Heart left ventricle (tissue), 16 donors: ENCODE measurements around the gene TBX5. TPM values are rescaled to one million over a fixed set of nuclear protein-coding genes. Genes with fewer than 3 reads are reported as not detected.

ENCODE experiments used
- ATAC-seq, 4 donors: fragments of 200-7000 bp; cut with Tn5 transposase; one replicate each; pipeline ENCODE4 v1.9.1; 2020 to 2022; ENCODE audit warnings: moderate library complexity in 4 of 4, mild to moderate bottlenecking in 3 of 4, moderate number of reproducible peaks in 1 of 4
- DNase-seq, 5 donors: peaks; one replicate each; pipeline ENCODE4 v3.0.0-alpha.2; 2020
- H3K27ac ChIP-seq, 12 donors: fragments of 200-600 bp; sonication (generic) in 4 of 12; one replicate each; pipeline versions ENCODE4 v1.5.0 to v1.8.0; 2016 to 2022; ENCODE audit warnings: mild to moderate bottlenecking in 2 of 12
- H3K27me3 ChIP-seq, 9 donors: fragments of 200-600 bp; sonication (generic) in 2 of 9; one replicate each; pipeline versions ENCODE4 v1.5.1 to v1.8.0; 2016 to 2022; ENCODE audit warnings: mild to moderate bottlenecking in 3 of 9
- H3K36me3 ChIP-seq, 9 donors: fragments of 200-600 bp; sonication (generic) in 2 of 9; one replicate each; pipeline versions ENCODE4 v1.5.0 to v1.8.0; 2018 to 2022; ENCODE audit warnings: mild to moderate bottlenecking in 2 of 9
- H3K4me1 ChIP-seq, 12 donors: fragments of 200-600 bp; sonication (generic) in 4 of 12; one replicate each; pipeline versions ENCODE4 v1.5.0 to v1.8.0; 2016 to 2022; ENCODE audit warnings: mild to moderate bottlenecking in 3 of 12
- H3K4me3 ChIP-seq, 12 donors: fragments of 200-600 bp; sonication (generic) in 4 of 12; one replicate each; pipeline versions ENCODE4 v1.5.0 to v1.8.0; 2017 to 2022; ENCODE audit warnings: mild to moderate bottlenecking in 9 of 12, moderate library complexity in 4 of 12
- H3K9me3 ChIP-seq, 12 donors: fragments of 200-600 bp; sonication (generic) in 4 of 12; one replicate each; pipeline versions ENCODE4 v1.5.0 to v1.8.0; 2016 to 2022; ENCODE audit warnings: mild to moderate bottlenecking in 1 of 12
- CTCF ChIP-seq, 12 donors: fragments of 200-600 bp; sonication (generic) in 4 of 12; IDR thresholded peaks; one replicate each; pipeline versions ENCODE4 v1.5.0 to v1.8.0; 2018 to 2022; ENCODE audit warnings: antibody characterized with exemption in 12 of 12, mild to moderate bottlenecking in 5 of 12
- POLR2A ChIP-seq, 2 donors: fragments of 450-650 bp; IDR thresholded peaks; one replicate each; pipeline ENCODE4 v1.6.1; 2017; ENCODE audit warnings: antibody characterized with exemption in 2 of 2, mild to moderate bottlenecking in 2 of 2, moderate library complexity in 2 of 2
- WGBS, 4 donors: extraction: QIAGEN DNeasy Blood & Tissue Kit in 2 of 4; methylation state at CpG; one replicate each; pipeline versions ENCODE4 v1.1.5 to v1.1.7; 2013 to 2018; 5-methylcytosine and 5-hydroxymethylcytosine counted together
- intact Hi-C, 10 donors: fragments of 100-400 bp; cut with DNase I; formaldehyde crosslinking; loops; one replicate each; pipeline versions ENCODE4 v1.11.1 to v1.14.2; 2022
- polyA plus RNA-seq, 2 donors: library from polyadenylated mRNA; stranded (reverse); fragments of 200-250 nt; gene quantifications; one replicate each; pipeline ENCODE4 v1.2.3, GENCODE V29; 2013
- total RNA-seq, 9 donors: library from RNA; depleted of rRNA in 2 of 9; stranded (reverse); fragments of >200 nt in 2 of 9; fragmentation: NEBNext Ultra II Directional in 3 of 9; extraction: Animal tissue kit (Norgen Biotek cat#: 25700) in 3 of 9; gene quantifications; one replicate each; pipeline versions ENCODE4 v1.1.0 to v1.2.4, GENCODE V29; 2016 to 2023
- donor health status: ischemic (EF 13 %, LVEDD 7.1; RV severe dilation, severe dysfunction).
- donor health status: healthy with polysubstance abuse.
- donor health status: DM: no; HTN: yes; CAD: no.
- donor health status: DM: no; HTN: no; CAD: no.
- donor health status: ischemic (EF 25% LVEDD 6.9; RV normal size, moderate dysfunction).
- donor health status: ischemic (EF 25% LVEDD 5.7; RV mildly dilated, moderate dysfunction).
- donor health status: healthy.
- donor health status: DM: yes; HTN: yes; CAD: no.
- donor health status: ischemic (EF 35%, LVEDD 5.7; RV mildly dilated, moderate dysfunction).
- donor health status: nonischemic (EF 11% LVEDD 7.7; RV severe dilation, severe dysfunction).
- donor health status: DM: yes; HTN: yes; CAD: no.
- donor health status: PGD.
- donor health status: ischemic (EF 29% LVEDD 5.4; RV normal size, mild dysfunction).
- donor health status: nonischemic (EF 23%, LVEDD 6.1; RV moderate dilation, normal function).

TBX5 gene
- total and polyA plus RNA-seq, 11 donors = 8.1 to 74.5 (median 42.5) TPM

GRCh38 chr12:114414031-114414865 is 8.3 kb upstream of the TBX5 start:
- intact Hi-C loops = loop anchor here in 1 of 10 donors (5.0 kb wide), 1 partner anchor 33 kb away; no protein-coding TSS in a partner anchor
- Histone ChIP-seq H3K27ac (no peak overlapping the region), H3K4me3 (no peak overlapping the region), H3K27me3 (peaks cover 0 to 56% (median 0%) of the 10 kb centered on the region in 9 donors), H3K4me1 (peaks cover 0 to 24% (median 7%) of the 10 kb centered on the region in 12 donors), H3K36me3 (no peaks in the 10 kb centered on the region), H3K9me3 (no peaks in the 10 kb centered on the region)
- TF ChIP-seq POLR2A (IDR thresholded peaks at IDR 0.05) = no peak
- no peak for TF ChIP-seq CTCF (IDR thresholded peaks at IDR 0.05)
- no peak for DNase-seq
- no peak for ATAC-seq
- WGBS, 4 donors = 41 to 66% (median 54%) methylated on average over 31 to 48 of the region's 48 CpGs

GRCh38 chr12:114412825-114413749 is 7.1 kb upstream of the TBX5 start:
- peak overlapping the region in 1 of 12 donors; percentile 19 for H3K27ac ChIP-seq
- TF ChIP-seq CTCF (IDR thresholded peaks at IDR 0.05) (no peak), POLR2A (IDR thresholded peaks at IDR 0.05) (no peak)
- no peaks in the 10 kb centered on the region for H3K9me3 ChIP-seq

GRCh38 chr12:114412307-114412706 is 6.4 kb upstream of the TBX5 start:
- Histone ChIP-seq H3K9me3 (no peaks in the 10 kb centered on the region), H3K36me3 (no peaks in the 10 kb centered on the region), H3K27me3 (peaks cover 0 to 75% (median 0%) of the 10 kb centered on the region in 9 donors), H3K27ac (no peak overlapping the region), H3K4me1 (peaks cover 0 to 32% (median 10%) of the 10 kb centered on the region in 12 donors), H3K4me3 (no peak overlapping the region)
- DNase-seq = no peak
- no peak for ATAC-seq
- 59 to 70% (median 68%) methylated on average over 7 of the region's 7 CpGs for WGBS, 4 donors
- TF ChIP-seq POLR2A (IDR thresholded peaks at IDR 0.05) = no peak
- no peak for TF ChIP-seq CTCF (IDR thresholded peaks at IDR 0.05)
- intact Hi-C loops = loop anchor here in 1 of 10 donors (5.0 kb wide), 1 partner anchor 35 kb away; no protein-coding TSS in a partner anchor

More at GRCh38 chr12:114412825-114413749, 7.1 kb upstream of the TBX5 start:
- DNase-seq (no peak), ATAC-seq (no peak)
- Histone ChIP-seq H3K4me1 (peaks cover 0 to 32% (median 10%) of the 10 kb centered on the region in 12 donors), H3K27me3 (peaks cover 0 to 67% (median 0%) of the 10 kb centered on the region in 9 donors), H3K36me3 (no peaks in the 10 kb centered on the region), H3K4me3 (no peak overlapping the region)
- intact Hi-C loops = loop anchor here in 1 of 10 donors (5.0 kb wide), 1 partner anchor 34 kb away; no protein-coding TSS in a partner anchor
- WGBS, 4 donors = 47 to 61% (median 56%) methylated on average over 20 of the region's 20 CpGs
